HT-29 (cell line): Measurements from ENCODE around the gene HOXA4. TPM values are rescaled to one million over a fixed set of nuclear protein-coding genes. Genes with fewer than 3 reads are reported as not detected.
A peak's percentile ranks its signal among the peaks of the same experiment; 100 is the strongest.

Experiments
- DNase-seq: peaks from one replicate; pipeline ENCODE4 v3.0.0-alpha.2; 2015; ENCODE audit warnings: low spot score
- total RNA-seq: library from RNA; depleted of rRNA; stranded (reverse); fragments of >200 nt; shearing (Covaris generic); gene quantifications from 2 replicates; pipeline ENCODE4 v1.2.3, GENCODE V29; 2014

Gene HOXA4
- total RNA-seq, 1 experiment from 2014 or later = 3.7 TPM

DNA sequence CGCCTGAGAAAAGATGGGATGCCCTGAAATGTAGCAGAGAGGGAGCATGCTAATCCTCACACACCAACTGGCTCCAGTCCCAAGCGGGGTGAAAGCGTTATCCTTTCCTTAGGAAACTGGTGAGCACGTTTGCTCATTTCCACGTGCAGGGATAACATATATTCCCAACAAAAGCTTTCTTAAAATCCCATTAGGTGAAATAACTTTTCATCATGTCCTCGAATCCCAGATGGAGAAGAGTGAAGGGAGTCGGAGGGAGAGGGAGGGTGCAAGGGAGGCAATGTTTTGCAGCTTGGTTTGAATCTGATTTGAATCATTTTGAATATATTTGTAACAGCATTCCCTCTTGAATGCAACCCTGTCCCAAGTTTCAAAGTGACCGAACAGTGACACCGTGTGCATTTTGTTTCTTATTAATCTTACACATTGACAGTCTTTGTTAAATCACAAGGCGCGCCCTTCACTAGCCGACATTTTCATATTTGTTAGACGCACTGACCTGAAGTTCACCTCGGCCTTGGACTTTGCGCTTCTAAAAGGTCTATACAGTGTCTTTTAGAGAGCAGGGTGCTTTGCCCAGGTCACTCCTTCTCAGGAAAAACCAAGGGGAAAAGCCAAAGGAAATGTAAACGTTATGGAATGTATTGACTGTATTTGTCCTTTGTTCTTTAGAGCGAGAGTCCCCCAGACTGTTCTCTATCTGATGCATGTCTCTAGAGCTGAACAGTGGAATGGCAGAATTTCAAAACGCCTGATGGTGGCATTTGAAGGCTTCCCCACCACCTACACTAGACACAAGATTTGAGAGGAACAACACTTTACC, 3.1 kb upstream of the HOXA4 start:
- DNase-seq = no peak

- no peak for DNase-seq
Measured at GRCh38 chr7:27132978-27133377, 2.4 kb upstream of the HOXA4 start.

- DNase-seq = no peak
Measured at GRCh38 chr7:27132214-27132613, 1.7 kb upstream of the HOXA4 start.

GRCh38 chr7:27131390-27131819, 848 bp upstream of the HOXA4 start:
- DNase-seq = no peak

DNA sequence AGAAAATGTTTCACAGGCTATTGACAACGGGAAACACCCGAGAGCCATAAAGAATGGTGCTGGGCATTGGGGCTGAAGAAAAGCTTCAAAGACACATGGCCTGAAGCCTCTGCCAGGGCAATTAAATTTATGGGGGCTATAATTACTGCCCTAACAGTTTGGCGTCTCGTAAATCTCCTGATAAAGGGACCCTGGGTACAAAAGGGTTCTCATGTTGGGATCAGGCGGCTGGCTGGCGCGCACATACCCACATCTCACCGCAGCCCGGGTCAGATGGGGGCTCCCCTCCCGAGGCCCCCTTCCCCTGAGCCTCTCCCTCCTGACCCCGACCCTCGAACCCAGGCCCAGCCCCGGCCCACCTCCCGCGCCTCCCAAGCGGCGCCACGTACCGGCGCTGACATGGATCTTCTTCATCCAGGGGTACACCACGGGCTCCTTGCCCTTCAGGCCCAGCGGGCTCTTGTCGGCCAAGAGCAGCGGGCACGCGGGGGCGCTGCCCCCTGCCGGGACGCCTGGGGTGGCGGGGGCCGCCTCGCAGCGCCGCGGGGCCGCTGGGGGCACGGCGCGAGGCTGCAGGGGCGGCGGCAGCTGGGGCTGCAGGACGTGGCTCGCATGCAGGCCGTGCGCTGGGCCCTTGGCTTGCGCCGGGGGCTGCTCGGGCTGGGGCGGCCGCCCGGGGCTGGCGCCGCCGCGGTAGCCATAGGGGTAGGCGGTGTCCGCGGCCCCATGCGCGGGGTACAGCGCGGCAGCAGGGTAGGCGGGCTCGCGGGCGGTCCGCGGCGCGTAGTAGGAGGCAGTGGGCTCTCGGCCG, 623 bp downstream of the HOXA4 start:
- DNase-seq = no peak

DNA sequence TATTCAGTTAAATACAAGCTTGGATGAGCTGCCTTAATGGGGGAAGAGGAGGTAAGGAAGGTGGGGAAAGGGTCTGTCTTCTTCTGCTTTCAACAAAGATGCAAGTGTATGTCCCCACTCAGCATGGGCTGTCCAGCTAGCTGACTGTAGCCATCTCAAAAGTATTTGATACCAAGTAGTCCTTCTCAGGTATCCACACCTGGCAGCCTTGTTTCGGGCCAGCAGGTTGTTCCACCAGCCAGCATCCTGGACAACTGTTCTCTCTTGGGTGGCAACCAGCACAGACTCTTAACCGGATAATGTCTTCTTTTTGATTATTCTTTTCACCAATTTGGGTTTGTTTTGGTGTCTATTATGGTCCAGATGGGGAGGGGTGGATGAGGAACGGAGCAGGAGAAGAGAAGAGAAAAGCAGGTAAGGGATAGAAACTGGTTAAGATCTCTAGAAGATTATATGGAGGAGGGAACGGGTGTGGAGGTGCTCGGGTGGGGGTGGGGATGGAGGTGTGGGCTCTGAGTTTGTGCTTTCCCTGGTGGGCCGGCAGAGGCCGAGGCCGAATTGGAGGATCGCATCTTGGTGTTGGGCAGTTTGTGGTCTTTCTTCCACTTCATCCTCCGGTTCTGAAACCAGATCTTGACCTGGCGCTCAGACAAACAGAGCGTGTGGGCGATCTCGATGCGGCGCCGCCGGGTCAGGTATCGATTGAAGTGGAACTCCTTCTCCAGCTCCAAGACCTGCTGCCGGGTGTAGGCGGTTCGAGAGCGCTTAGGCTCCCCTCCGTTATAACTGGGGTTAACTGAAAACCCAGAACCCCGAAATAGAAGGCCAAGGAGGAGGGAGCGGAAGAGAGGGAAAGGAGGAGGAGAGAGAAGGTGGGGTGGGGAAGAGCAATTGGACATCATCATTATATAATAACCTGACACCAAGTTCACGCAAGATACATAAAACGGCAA, 1.5 kb downstream of the HOXA4 start:
- DNase-seq = no peak

GRCh38 chr7:27128034-27128433, 2.5 kb downstream of the HOXA4 start:
- no peak for DNase-seq

DNA sequence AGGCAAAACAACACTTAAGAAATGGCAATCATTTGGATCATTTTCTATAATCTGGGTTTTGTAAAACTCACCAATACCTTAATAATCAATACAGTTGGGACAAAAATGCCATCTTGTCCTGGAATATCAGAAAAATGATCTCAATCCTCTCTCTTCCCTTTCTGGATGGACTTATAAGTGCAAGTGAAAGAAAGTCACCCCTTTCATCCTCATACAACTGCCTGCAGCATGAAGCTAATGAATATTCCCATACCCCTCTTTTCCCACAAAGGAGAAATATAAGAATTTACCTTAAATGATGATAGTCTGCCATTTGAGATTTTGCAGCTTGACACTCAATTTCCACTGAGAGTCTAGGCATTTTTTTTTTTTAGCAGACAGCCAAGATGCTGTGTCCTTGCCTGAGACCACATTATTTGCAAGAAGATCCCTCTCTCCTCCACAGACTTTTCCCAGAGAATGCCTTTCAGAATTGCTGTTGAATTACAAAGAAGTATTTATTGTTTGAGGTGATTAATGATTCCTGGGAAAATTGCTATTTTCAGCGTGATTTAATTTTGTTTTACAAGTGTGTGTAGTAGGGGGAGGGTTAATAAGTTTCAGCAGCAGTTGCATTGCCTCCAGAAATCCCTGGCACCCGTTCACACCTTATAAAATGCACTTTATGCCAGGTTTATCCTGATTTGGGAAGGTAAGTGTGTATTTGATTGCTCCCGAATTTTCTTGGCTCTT, 3.8 kb downstream of the HOXA4 start:
- no peak for DNase-seq

- no peak for DNase-seq
Measured at GRCh38 chr7:27125986-27126394, 4.6 kb downstream of the HOXA4 start.

DNA sequence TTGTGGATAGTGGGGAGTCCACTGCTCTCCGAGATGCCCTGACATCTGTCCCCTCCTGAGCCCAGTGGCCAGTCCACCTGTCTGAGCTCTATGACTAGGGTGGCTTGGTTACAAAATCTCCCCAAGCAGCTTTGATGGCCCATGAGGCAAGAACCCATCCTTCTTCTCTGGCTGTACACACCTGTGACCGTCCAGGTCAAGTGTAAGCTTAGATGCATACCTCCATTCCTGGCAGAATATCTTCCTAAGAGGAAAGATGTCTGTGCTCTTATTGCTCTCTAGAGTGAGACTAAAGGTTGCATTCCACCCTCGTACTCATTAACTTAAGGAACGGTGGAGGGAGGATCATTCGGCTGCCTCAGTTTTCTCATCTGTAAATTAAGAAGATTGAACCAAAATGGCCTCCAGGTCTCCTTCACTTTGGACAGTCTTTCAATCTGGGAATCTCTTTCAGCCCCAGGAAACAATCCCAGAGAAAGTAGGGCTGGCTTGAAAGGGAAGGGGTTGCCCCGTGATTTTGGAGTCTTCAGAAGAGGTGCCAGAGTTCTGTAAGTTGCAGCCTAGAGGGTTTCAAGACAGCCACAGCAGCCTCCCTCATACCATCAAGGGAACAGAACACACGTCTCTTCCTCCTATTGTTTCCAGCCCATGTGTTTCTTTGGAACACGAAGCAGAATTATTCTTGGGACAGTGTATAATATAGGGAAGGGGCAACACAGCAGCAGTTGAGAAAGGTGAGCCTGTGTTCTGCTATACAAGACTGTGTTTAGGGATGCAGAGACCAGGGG, 5.5 kb downstream of the HOXA4 start:
- DNase-seq = no peak

DNA sequence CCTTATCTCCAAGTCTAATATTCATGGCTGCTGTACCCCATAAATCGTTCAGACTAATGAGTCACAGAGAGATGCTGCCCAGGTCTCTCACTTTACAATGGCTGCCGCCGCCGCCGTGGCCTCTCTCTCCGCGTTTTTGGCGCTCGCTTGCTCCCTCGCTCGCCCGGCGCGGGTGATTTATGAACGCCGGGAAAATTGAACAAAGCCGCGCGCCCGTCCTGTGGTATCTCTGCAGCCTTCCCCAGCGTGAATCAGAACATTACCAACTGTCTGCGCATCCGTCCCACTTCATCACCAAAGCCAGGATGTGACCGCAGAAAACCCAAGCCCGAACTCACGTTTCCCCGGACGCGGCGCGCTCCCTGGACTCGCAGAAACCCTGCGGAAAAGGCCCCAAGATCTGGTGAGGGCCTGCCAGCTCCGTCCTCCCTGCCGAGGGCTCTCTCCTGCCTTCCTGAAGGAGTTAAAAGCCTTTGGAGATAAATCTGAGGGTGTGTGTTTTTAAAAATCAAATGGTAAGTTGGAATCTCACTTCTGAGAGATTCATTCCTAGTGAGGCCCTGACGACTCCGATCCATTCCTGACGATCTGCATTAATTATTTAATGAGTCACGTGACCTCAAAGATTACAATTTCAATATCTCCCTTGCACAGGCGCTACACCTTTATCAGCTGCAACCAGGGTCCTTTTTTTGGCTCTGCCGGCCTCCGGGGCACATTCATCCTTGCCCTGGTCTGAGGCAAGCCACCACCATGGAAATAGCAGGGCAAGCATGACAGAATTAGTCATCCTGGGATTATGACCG, 6.3 kb downstream of the HOXA4 start:
- no peak for DNase-seq

- DNase-seq = no peak
Measured at GRCh38 chr7:27123477-27124053, 7.0 kb downstream of the HOXA4 start.

DNA sequence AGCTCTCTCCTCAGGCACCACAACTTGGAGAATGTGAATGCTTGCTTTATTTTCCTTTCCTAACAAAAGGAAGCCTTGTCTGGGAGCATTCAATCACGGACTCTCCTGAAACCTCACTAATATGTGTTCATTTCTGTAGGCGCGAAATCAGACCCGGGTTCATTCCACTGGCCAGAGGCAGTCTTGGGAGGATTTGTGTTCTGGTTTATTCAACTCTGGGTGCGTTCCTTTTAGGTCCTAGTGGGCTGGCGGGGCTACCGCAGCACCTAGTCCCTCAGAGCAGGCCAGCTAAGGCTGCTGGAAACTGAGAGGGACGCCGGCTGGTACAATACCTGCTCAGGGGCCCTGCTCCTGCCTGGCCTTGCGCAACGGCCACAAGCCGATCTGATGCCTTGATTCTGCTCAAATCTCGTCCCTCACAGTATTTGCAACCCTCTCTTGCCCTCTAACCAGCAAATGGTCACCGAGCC, 7.5 kb downstream of the HOXA4 start:
- peak; percentile 72 for DNase-seq

DNA sequence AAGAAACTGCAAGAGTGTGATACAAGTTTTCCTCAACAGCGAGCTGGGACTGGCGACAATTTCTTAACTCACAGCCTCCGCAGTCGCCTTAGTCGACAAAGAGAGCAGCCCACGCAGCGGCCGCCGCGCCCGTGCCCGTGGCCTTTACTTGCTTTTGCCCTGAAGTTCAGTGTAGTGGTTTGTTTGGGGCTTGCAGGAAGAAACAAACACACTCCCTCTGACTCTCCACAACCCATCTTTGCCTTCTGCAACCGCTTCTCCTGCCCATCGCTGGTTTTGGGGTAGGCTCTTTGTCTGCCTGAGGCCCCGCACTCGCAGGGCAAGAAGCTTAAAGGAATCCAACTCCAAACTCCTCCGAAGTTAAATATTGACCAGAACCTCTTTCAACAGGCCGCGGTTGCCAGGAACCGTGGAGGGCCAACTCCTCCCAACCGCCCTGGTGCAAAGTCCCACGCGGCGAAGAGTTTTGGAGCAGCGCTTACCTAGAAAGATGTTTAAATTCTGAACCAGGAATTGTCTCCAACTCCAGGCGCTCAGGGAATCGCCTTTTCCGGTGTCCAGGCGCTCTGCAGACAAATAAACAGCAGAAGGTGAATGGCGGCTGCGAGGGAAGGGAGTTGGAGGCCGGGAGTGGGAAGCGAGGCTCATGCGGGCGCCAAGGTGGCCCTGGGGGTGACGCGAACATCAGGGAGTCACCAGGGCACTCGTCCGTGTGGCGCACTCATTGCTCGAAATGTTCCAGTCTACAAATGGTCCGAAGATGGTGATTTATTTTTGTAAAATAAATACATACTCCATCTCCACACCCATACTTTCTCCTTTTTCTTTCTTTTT, 8.3 kb downstream of the HOXA4 start:
- peak; percentile 94 for DNase-seq

GRCh38 chr7:27121684-27122076, 8.9 kb downstream of the HOXA4 start:
- DNase-seq = no peak

- no peak for DNase-seq
Measured at GRCh38 chr7:27119412-27119911, 11.1 kb downstream of the HOXA4 start.

DNA sequence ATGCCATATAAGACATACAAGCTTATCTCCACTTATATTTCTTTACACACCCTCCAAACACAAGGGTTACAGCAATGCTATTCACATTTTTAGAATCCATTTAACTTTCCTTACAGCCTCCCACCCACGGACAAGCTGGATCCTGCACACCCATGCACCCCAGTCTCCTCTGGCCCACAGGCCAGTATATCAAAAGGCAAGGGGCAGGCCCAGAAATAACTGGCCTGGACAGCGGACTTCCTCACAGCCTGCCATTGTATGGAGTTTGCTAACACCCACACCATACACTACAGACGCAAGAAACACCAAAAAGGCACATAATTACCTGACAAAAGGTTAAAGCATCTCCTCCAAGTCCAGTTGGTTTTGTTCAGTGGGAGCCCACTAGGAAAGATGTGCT, 12.0 kb downstream of the HOXA4 start:
- DNase-seq = no peak
